Left hindlimb (tissue), 1 donor: Measurements from ENCODE around the gene SH2D3A.
"Not testable (repeated sequence)": the region's sequence is repeated elsewhere in the genome, so short reads cannot be mapped to it uniquely, and the experiment has no call there.

Source experiments
- DNase-seq: peaks from one replicate; pipeline ENCODE4 v3.0.0-alpha.2; 2018

Gene SH2D3A

DNA sequence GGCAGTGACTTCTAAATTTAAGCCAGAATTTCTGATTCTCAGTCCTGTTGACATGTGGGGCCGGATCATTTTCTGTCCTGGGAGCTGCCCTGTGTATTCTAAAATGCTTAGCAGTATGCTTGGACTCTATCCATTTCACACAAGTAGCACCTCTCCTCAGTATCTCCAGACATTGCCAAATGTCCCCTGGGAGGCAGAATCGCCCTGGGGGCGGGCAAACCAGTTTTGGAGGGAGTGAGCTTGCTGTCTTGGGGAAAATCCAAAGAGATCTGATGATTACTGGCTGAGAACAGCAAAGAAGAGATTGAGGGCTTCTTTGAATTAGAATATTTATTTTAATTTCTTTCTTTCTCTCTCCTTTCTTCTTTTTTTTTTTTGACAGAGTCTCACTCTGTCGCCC, 21.7 kb upstream of the SH2D3A start:
- no peak for DNase-seq

GRCh38 chr19:6787393-6787792, 20.2 kb upstream of the SH2D3A start:
- DNase-seq: no peak

- no peak for DNase-seq
These were observed 12.0 kb upstream of the SH2D3A start for GRCh38 chr19:6779206-6779605.

DNA sequence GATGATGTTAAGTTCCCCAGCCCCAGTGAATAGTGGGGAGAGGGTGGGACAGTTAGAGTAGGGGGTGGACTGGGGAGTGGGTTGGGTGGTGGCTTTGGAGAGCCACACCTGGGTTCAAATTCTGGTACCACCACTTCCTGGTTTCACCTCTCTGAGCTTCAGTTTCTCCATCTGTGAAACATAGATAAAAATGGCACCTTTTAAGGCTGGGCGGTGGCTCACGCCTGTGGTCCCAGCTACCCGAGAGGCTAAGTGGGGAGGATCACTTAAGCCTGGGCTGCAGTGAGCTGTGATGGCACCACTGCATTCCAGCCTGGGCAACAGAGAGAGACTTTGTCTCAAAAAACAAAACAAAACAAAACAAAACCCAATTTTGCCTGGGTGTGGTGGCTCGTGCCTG, 11.2 kb upstream of the SH2D3A start:
- DNase-seq: no peak

- DNase-seq: no peak
These were observed 10.2 kb upstream of the SH2D3A start for GRCh38 chr19:6777434-6777833.

DNA sequence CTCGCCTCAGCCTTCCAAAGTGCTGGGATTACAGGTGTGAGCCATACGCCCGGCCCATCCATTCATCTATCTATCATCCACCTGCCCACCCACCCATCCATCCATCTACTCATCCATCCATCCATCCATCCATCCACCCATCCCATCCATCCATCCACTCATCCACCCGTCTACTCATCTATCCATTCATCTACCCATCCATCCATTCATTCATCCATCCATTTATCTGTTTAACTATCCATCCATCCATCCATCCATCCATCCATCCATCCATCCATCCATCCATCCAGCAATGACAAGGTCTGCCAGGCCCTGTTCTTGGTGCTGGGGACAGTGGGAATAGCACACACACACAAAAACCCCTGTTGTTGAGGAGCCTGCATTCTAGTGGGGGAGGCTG, 9.8 kb upstream of the SH2D3A start:
- DNase-seq: no peak

GRCh38 chr19:6776045-6776444, 8.8 kb upstream of the SH2D3A start:
- DNase-seq: not testable (repeated sequence)

DNA sequence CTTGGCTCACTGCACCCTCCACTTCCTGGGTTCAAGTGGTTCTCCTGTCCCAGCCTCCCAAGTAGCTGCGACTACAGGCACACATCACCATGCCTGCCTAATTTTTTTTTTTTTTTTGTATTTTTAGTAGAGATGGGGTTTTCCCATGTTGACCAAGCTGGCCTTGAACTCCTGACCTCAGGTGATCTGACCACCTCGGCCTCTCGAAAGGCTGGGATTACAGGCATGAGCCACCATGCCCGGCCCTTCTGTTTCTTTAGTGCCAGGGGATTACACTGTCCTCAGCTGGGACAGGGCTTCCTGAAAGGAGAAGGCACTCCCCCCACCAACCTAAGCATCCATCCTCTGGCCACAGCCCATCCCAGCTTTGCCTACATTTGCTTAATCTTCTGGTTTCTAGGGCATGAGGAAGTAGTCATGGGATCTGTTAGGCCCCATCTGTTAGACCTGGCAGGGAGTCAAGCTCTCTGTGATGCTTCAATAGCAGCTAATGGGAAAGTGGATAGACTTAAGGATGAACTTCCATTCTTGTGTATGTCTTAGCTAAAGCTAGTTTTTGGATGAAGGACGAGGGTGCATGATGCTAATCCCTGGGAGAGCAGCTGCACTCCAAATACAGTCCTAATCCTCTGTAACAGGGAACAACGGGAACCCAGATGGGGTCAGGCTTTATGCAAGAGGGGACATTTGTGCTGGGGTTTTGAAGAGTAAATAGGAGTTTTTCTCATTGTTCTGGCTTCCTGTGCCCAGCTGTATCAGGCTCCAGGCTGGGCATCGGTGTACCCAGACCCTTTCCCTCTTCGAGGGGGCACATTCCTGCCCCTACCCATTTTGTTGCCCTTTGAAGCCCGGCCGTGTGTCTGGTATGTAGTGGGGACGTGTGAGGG, 7.8 kb upstream of the SH2D3A start:
- no peak for DNase-seq

DNA sequence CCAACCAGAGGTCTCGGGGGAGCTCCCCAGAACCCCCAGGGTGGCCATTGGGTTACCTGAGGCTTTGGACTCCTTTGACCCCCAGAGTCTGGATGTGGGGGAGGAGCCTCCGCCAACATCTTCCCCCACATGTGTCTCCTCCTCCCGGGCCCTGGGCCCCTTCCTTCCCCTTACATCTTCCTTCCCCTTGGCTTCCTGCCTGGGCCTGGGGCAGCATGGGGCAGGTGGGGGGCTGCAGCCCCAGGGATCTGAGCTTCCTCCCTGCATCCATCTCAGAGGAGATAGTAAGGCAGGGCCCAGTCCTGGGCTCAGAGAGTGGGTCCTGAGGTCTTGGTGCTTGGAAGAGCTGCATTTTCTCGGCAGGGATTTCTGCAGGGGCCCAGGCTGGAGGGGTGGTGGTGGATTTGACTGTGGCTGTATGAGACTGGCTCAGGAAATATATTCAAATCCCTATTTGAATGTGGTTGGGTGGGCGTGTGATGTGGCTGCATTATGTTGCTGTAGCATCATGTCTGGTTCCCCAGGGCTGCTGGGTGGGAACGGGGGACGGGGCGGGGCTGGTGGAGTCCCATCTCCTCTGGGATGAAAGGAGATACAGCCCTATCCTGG, 6.2 kb upstream of the SH2D3A start:
- DNase-seq: no peak

- DNase-seq: no peak
These were observed 5.7 kb upstream of the SH2D3A start for GRCh38 chr19:6772866-6773322.

- DNase-seq: no peak
These were observed 5.0 kb upstream of the SH2D3A start, which contains the start of gene VAV1 for GRCh38 chr19:6772028-6772865. Gene VAV1 (plus strand): TSS chr19:6772708. CDS start chr19:6772808, 100 bp downstream.

DNA sequence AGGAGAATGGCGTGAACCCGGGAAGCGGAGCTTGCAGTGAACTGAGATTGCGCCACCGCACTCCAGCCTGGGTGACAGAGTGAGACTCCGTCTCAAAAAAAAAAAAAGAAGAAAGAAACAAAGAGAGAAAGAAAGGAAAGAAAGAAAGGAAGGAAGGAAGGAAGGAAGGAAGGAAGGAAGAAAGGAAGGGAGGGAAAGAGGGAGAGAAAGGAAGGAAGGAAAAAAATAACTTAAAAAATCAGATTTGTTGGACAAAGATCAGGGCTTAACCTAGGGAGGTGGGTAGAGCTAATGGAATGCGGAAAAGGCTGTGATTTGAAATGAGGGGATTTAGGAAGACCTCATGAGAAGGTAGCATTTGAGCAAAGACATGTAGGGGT, 4.4 kb upstream of the SH2D3A start:
- DNase-seq: not testable (repeated sequence)

DNA sequence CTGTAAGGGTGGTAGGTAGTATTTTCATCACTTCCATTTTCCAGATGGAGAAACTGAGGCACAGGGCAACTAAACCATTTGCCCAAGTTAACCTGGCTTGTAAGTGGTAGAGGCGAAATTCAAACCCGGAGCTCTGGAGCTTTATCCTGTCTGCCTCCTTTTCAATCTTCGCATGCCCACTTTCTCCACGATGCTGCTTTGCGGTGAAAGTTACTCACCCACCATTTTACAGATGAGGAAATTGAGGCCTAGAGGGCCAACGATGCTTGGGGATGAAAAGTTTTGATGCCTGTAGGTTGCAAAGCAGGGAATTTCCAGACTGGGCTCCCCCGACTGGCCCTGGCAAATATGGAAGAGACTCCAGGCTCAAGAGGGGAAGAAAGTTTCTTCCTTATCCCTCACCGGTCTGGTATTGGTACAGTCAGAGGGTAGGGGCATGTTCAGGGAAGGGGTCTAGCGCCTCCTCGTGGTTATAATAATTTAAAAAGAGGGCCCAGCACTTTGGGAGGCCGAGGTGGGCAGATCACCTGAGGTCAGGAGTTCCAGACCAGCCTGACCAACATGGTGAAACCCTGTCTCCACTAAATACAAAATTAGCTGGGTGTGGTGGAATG, 1.9 kb upstream of the SH2D3A start:
- DNase-seq: no peak

GRCh38 chr19:6768236-6768785, 1.1 kb upstream of the SH2D3A start:
- DNase-seq: no peak

DNA sequence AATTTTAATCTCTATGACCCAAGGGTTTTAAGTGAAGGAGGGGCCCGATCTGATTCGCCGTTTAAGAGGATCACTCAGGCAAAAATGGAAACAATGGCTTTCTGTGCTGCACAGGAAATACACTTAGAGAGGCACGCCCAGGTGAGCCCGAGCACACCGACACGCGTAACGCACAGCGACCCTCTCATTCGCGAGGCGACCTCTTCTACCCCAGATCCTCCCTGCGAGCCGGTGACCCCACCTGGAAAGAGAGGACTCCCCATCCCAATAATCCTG, 216 bp downstream of the SH2D3A start:
- no peak for DNase-seq

DNA sequence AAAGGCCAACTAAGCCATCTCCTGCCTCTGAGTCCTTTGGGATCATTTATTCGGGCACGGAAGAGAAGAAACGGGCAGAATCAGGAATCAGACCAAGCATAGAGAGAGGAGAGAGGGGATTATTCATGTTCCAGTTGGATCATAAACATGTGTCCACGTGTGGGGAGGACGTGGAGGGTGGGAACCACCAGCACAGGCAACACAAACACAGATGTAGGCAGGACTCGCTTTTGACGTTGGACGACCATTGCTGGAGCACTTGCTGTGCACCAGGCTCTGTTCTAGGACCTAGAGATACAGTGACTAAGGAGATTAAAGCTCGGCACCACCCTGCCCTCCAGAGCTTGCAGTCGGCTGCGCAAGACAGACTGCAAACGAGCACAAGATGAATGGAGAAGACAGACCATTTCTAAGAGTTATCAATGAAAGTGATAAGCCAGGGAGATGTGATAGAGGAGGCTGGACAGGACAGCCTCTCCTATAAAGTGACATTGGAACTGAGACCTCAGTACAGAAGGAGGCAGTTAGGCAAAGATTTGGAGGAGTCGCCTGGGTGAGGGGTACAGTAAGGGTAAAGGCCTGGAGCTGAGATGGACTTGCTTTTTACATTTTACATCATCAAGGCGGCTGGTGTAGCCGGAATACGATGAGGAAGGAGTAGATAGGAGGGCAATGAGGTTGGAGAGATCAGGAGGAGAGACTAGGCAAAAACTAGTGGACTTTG, 716 bp downstream of the SH2D3A start:
- DNase-seq: no peak

DNA sequence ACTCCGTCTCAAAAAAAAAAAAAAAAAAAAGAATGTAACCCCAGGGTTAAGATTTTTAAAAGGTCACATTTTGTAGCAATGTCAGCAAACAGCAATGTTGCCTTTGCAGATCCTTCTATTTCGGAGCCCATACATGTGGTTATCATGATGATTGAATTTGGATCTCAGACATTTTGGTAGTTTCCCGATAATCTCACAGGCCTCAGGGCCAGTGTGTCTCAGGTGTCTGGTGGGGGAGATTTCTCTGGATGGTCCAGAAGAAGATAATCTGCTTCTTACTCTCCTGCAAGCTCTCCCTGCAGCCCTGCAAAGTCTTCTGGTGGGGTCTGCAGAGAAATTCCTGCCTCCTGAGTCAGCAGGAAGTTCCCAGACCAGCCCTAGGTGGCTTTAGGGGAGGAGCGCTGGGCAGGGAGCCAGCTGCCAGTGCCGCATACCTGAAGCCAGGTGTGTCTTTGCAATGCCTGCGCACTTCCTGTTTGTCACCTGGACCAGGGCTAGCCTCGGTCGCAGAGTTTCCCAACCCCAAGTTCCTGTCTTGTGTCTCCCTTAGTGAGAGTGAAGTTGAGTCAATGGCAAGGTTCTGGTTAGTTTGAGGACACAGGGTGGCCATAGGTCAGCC, 1.4 kb downstream of the SH2D3A start:
- DNase-seq: no peak

DNA sequence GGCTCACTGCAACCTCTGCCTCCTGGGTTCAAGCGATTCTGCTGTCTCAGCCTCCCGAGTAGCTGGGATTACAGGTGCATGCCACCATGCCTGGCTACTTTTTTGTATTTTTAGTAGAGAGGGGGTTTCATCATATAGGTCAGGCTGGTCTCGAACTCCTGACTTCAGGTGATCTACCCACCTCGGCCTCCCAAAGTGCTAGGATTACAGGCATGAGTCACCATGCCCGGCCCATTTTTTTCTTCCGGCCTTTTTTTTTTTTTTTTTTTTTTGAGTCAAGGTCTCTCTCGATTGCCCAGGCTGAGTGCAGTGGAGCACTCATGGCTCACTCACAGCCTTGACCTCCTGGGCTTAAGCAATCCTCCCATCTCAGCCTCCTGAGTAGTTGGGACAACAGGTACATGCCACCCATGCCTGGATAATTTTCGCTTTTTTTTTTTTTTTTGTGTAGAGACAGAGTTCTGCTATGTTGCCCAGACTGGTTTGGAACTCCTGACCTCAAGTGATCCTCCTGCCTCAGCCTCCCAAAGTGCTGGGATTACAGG, 4.9 kb downstream of the SH2D3A start:
- not testable (repeated sequence) for DNase-seq

DNA sequence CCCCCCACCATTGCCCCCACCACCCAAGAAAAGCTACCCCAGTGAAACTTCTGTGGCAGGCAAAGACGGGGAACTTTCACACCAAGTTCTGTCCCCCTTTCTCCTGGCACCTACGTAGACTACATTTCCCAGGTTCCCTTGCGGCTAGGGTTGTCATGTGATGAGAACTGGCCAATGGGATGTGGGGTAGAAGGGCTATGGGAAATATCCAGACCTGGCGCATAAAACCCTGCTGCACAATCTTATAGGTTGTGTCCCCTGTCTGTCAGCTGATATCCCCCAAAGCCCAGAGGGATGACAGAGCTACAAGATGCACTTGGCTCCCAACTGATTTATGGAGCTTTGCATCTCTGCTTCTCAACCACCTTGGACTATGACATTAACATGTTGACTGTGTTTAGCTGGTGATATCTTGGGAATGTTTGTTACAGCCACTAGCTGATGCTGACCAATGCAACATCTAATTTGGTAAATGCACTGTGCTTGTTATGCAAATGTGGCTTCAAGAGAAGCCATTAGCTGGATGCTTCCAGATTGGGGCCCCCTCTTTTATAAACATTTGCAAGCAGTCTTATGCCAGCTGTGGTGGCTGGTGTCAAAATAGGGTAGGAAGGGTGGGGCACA, 6.1 kb downstream of the SH2D3A start:
- no peak for DNase-seq

GRCh38 chr19:6760606-6761005, 6.6 kb downstream of the SH2D3A start:
- no peak for DNase-seq
